ENCODE measurements around the gene SPN.
A peak's percentile ranks its signal among the peaks of the same experiment; 100 is the strongest.
"Not testable (repeated sequence)": the region's sequence is repeated elsewhere in the genome, so short reads cannot be mapped to it uniquely, and the experiment has no call there.

SPN gene

DNA sequence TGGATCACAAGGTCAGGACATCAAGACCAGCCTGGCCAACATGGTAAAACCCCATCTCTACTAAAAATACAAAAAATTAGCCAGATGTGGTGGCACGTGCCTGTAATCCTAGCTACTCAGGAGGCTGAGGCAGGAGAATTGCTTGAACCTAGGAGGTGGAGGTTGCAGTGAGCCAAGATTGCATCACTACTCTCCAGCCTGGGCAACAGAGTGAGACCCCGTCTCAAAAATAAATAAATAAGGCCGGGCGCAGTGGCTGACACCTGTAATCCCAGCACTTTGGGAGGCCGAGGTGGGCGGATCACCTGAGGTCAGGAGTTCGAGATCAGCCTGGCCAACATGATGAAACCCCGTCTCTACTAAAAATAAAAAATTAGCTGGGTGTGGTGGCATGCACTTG, 24.3 kb upstream of the SPN start:
- H3K9me3 Mint-ChIP-seq; H3K4me3 Mint-ChIP-seq; H3K36me3 Mint-ChIP-seq (ENCODE audit: low read depth); H3K27ac Mint-ChIP-seq; DNase-seq; H3K27me3 Mint-ChIP-seq: not testable (repeated sequence)
- peaks cover 19% of the 10 kb centered on the region for H3K4me1 Mint-ChIP-seq (ENCODE audit: low read depth)

DNA sequence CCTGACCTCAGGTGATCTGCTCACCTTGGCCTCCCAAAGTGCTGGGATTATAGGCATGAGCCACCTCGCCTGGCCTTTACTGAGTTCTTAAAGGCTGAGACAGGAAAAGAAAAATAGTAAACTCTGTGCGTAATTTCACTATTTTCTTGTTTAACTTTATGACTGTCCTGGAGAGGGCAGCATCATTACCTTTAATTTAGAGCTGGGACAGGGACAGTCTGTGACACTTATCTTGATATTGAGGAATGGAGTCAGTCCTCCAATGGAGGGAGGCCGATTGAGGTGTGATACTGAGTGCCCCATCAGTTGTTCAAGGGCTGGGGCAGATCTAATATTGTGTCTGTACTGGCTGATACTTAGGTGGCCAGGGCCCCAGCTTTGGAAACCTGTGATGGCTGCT, 21.5 kb upstream of the SPN start:
- Mint-ChIP-seq H3K4me3 (no peak overlapping the region), H3K27ac (peak overlapping the region; percentile 52), H3K27me3 (no peaks in the 10 kb centered on the region), H3K9me3 (no peaks in the 10 kb centered on the region), H3K36me3 (ENCODE audit: low read depth) (no peaks in the 10 kb centered on the region), H3K4me1 (ENCODE audit: low read depth) (peaks cover 33% of the 10 kb centered on the region)
- no peak for DNase-seq

DNA sequence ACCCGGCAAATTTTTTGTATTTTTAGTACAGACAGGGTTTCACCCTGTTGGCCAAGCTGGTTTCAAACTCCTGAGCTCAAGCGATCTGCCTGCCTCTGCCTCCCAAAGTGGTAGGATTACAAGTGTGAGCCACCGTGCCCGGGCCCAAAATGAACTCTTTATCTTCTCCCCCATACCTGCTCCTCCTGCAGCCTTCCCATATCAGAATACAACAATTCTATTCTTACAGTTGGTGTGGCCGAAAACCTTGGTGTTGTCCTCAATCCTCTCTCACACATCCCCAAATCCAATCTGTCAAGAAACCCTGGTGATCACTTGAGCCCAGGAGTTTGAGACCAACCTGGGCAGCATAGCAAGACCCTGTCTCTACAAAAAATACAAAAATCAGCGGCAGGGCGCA, 19.5 kb upstream of the SPN start:
- Mint-ChIP-seq H3K27ac (no peak overlapping the region), H3K27me3 (no peaks in the 10 kb centered on the region), H3K4me1 (ENCODE audit: low read depth) (peaks cover 33% of the 10 kb centered on the region), H3K9me3 (no peaks in the 10 kb centered on the region), H3K4me3 (no peak overlapping the region), H3K36me3 (ENCODE audit: low read depth) (no peaks in the 10 kb centered on the region)
- no peak for DNase-seq

DNA sequence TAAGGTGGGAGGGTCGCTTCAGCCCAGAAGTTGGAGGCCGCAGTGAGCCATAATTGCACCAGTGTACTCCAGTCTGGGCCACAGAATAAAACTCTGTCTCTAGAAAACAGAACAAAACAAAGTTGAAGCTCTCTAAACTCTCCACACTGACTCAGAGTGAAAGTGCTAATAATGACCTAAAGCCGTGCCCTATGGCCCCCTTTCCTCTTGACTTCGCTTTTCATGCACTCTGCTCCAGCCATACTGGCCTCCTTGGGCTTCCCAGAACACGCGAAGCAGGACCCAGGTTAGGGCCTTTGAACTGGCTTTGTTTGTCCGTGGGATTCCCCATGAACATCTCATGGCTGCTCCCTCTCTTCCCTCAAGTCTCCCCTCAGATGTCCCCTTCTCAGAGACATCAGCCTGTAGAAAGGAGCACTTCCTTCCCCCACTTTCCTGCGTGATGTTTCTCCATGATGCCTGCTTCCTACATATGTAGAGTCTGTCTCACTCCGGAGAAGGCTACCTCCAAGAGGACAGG, 18.6 kb upstream of the SPN start:
- H3K4me1 Mint-ChIP-seq (ENCODE audit: low read depth) = peaks cover 33% of the 10 kb centered on the region
- H3K4me3 Mint-ChIP-seq = no peak overlapping the region
- no peak overlapping the region for H3K27ac Mint-ChIP-seq
- H3K9me3 Mint-ChIP-seq = no peaks in the 10 kb centered on the region
- H3K36me3 Mint-ChIP-seq (ENCODE audit: low read depth) = no peaks in the 10 kb centered on the region
- H3K27me3 Mint-ChIP-seq = no peaks in the 10 kb centered on the region
- DNase-seq = no peak

DNA sequence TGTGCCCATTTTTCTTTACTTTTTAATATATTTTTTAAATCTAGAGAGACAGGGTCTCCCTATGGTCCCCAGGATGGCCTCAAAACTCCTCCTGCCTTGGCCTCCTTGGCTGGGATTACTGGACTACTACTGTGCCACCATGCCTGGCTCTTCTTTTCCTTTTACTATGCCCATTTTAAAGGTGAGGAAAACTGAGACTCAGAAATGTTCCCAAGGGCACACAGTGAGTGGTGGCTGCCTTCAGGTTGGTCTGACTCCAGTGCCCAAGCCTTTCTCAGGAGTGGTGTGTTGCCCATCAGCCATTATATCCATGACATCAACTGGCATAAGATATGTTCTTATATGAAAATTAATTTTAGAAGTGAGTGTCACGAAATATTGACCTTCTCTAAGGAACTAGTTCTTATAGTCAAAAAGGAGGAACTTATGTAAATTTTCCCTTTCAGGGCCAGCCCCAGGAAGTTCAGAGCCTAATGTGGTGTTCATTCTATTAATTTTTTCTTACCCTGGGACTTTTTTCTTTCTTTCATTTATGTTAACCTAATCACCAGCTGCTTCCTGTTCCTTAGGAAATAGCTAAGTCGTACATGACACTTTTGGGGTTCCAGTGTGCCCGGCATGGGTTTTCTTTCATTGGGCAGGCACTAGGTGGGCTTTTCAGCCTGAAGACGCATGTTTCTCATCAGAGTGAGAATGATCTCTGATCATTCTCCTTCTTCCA, 17.9 kb upstream of the SPN start:
- H3K36me3 Mint-ChIP-seq (ENCODE audit: low read depth) = no peaks in the 10 kb centered on the region
- H3K27me3 Mint-ChIP-seq = no peaks in the 10 kb centered on the region
- H3K9me3 Mint-ChIP-seq = no peaks in the 10 kb centered on the region
- H3K4me1 Mint-ChIP-seq (ENCODE audit: low read depth) = peaks cover 36% of the 10 kb centered on the region
- no peak overlapping the region for H3K4me3 Mint-ChIP-seq
- no peak for DNase-seq
- H3K27ac Mint-ChIP-seq = peak overlapping the region; percentile 51

DNA sequence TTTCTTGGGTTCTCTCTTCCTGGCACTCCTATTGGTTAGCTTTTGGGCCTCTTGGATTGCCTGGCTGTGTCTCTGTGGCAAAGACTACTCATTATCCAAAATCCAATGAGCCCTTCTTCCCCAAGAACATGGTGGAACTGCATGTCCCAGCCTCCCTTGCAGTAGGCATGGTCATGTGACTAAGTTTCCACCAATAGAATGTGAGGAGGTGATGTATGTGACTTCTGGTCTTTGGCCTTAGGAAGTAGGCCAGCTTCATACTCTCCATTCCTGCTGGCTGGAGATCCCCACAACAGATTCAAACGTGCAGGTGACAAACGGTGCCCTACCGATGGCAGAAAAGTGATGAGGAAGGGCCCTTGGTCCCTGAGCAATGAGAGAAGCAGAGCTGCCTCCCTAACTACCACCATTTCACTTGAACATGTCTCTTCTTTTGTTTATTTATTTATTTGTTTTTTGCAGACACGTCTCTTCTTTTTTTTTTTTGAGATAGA, 17.3 kb upstream of the SPN start:
- H3K27me3 Mint-ChIP-seq = no peaks in the 10 kb centered on the region
- no peak for DNase-seq
- peak overlapping the region; percentile 51 for H3K27ac Mint-ChIP-seq
- peaks cover 30% of the 10 kb centered on the region for H3K4me1 Mint-ChIP-seq (ENCODE audit: low read depth)
- H3K36me3 Mint-ChIP-seq (ENCODE audit: low read depth) = no peaks in the 10 kb centered on the region
- H3K4me3 Mint-ChIP-seq = no peak overlapping the region
- no peaks in the 10 kb centered on the region for H3K9me3 Mint-ChIP-seq

DNA sequence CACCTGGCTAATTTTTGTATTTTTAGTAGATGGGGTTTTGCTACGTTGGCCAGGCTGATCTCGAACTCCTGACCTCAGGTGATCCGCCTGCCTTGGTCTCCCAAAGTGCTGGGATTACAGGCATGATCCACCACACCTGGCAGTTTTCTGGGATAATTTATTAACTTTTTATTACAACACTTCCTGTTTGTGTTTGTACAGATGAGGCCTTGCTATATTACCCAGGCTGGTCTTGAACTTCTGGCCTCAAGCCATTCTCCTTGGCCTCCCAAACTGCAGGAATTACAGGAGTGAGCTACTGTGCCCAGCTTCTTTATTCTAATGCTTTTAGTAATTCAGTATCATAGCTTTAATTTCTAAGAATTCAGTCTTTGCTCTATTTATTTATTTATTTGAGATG, 16.1 kb upstream of the SPN start:
- no peak overlapping the region for H3K4me3 Mint-ChIP-seq
- no peaks in the 10 kb centered on the region for H3K36me3 Mint-ChIP-seq (ENCODE audit: low read depth)
- peaks cover 19% of the 10 kb centered on the region for H3K4me1 Mint-ChIP-seq (ENCODE audit: low read depth)
- H3K9me3 Mint-ChIP-seq = no peaks in the 10 kb centered on the region
- H3K27ac Mint-ChIP-seq = no peak overlapping the region
- no peak for DNase-seq
- H3K27me3 Mint-ChIP-seq = no peaks in the 10 kb centered on the region

DNA sequence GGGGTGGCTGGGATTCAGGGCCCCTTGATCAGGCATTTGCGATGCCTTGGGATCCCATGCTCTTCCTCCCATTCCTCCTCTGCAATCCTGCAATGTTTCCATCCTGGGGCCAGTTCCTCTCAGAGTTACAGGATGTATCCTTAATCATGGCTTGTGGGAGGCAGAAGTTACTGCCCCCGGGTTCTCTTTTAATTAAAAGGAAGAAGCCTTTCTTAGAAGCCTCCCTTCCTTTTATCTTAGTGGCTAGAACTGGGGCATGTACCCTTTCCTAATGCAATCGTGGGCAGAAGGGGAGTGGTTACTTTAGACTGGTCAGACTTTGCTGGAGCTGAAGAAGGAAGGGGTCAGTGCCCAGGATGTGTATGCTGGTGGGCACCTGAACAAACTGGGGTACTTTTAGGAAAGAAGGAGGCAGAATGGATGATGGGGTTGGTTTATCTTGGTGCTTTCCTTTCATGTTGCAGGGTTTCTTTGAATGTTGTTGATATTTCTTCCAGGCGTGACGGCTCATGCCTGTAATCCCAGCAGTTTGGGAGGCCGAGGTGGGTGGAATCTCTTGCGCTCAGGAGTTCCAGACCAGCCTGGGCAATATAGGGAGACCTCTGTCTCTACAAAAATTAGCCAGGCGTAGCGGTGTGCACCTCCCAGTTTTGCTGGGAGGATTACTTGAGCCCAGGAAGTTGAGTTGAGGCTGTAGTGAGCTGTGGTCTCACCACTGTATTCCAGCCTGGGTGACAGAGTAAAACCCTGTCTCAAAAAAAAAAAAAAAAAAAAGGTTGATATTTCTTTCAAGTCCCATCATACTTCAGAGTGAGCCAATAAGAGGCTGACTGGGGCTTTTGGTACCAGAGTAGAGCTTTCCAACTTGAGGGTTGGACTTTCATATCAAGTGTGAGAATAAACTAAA, 13.2 kb upstream of the SPN start:
- H3K9me3 Mint-ChIP-seq = no peaks in the 10 kb centered on the region
- H3K4me1 Mint-ChIP-seq (ENCODE audit: low read depth) = peaks cover 17% of the 10 kb centered on the region
- no peaks in the 10 kb centered on the region for H3K36me3 Mint-ChIP-seq (ENCODE audit: low read depth)
- DNase-seq = no peak
- H3K27ac Mint-ChIP-seq = no peak overlapping the region
- no peaks in the 10 kb centered on the region for H3K27me3 Mint-ChIP-seq
- H3K4me3 Mint-ChIP-seq = no peak overlapping the region

DNA sequence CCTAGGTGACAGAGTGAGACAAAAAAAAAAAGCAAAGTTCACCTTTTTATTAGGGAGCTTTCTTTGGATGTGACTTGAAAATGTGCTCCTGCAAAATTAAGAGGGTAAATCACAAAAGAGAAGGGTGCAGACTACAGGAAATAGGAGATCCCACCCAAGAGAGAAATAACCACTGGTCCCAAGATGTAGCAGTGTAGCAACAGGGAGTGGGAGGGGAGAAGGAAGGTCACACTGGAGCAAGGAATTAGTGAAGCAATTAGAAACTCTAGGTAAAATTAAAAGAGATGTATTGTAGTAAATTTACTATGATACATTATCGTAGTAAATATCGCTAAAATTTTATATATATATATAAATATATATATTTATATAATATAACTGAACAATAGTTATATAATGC, 12.3 kb upstream of the SPN start:
- Mint-ChIP-seq H3K27me3 (no peaks in the 10 kb centered on the region), H3K4me3 (no peak overlapping the region), H3K9me3 (no peaks in the 10 kb centered on the region), H3K27ac (no peak overlapping the region), H3K36me3 (ENCODE audit: low read depth) (no peaks in the 10 kb centered on the region), H3K4me1 (ENCODE audit: low read depth) (peaks cover 8% of the 10 kb centered on the region)
- DNase-seq = no peak

DNA sequence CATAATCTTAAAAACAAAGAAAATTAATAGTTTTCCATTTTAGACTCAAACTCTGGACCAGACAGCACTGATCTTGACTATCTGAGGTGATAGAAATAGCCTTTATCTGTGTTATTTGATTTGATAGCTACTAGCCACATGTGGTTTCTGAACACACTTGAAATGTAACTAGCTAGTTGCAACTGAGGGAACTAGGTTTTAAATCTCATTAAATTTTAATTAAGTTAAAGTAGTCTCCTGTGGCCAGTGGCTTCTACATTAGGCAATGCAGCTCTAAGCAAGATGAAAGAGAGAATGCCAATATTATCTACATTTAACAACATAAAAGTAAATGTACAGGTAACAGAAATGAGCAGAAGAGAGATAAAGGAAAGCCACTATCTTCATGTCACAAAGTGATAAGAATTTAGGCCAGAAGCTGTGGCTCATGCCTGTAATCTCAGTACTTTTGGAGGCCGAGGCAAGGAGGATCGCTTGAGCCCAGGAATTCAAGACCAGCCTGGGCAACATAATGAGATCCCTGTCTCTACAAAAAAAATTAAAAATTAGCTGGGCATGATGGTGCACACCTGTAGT, 11.2 kb upstream of the SPN start:
- H3K27ac Mint-ChIP-seq = no peak overlapping the region
- peaks cover 10% of the 10 kb centered on the region for H3K4me1 Mint-ChIP-seq (ENCODE audit: low read depth)
- no peak overlapping the region for H3K4me3 Mint-ChIP-seq
- H3K36me3 Mint-ChIP-seq (ENCODE audit: low read depth) = no peaks in the 10 kb centered on the region
- no peak for DNase-seq
- H3K27me3 Mint-ChIP-seq = no peaks in the 10 kb centered on the region
- H3K9me3 Mint-ChIP-seq = no peaks in the 10 kb centered on the region

DNA sequence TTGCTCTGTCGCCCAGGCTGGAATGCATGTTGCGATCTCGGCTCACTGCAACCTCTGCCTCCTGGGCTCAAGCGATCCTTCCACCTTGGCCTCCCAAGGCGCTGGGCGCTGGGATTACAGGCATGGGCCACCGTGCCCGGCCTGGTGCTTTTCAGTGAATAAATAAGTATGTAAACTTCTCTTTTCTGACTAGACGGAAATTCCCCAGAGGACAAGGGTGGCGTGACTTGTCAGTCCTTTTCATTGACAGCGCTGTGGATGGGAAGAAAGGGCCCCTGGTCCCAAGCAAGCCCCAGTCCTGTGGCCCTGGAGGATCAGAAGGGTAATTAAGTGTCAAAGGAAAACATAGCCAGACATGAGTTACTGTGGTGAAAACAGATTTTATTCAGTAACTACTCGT, 9.6 kb upstream of the SPN start:
- DNase-seq = no peak
- Mint-ChIP-seq H3K27me3 (no peaks in the 10 kb centered on the region), H3K9me3 (no peaks in the 10 kb centered on the region), H3K36me3 (ENCODE audit: low read depth) (no peaks in the 10 kb centered on the region), H3K4me3 (no peak overlapping the region), H3K27ac (no peak overlapping the region), H3K4me1 (ENCODE audit: low read depth) (peaks cover 10% of the 10 kb centered on the region)

DNA sequence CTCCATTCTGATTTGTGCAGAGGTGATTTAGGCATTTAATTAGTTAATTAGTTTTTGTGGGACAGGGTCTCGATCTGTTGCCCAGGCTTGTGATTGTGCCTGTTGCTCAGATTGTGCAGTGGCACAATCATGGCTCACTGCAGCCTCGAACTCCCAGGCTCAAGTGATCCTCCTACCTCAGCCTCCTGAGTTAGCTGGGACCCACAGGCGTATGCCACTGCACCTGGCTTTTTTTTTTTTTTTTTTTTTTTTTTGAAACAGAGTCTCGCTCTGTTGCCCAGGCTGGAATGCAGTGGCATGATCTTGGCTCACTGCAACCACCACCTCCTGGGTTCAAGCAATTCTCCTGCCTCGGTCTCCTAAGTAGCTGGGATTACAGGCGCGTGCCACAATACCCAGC, 9.2 kb upstream of the SPN start:
- H3K27ac Mint-ChIP-seq; DNase-seq; H3K27me3 Mint-ChIP-seq; H3K36me3 Mint-ChIP-seq (ENCODE audit: low read depth); H3K4me3 Mint-ChIP-seq; H3K9me3 Mint-ChIP-seq: not testable (repeated sequence)
- H3K4me1 Mint-ChIP-seq (ENCODE audit: low read depth) = peaks cover 13% of the 10 kb centered on the region

DNA sequence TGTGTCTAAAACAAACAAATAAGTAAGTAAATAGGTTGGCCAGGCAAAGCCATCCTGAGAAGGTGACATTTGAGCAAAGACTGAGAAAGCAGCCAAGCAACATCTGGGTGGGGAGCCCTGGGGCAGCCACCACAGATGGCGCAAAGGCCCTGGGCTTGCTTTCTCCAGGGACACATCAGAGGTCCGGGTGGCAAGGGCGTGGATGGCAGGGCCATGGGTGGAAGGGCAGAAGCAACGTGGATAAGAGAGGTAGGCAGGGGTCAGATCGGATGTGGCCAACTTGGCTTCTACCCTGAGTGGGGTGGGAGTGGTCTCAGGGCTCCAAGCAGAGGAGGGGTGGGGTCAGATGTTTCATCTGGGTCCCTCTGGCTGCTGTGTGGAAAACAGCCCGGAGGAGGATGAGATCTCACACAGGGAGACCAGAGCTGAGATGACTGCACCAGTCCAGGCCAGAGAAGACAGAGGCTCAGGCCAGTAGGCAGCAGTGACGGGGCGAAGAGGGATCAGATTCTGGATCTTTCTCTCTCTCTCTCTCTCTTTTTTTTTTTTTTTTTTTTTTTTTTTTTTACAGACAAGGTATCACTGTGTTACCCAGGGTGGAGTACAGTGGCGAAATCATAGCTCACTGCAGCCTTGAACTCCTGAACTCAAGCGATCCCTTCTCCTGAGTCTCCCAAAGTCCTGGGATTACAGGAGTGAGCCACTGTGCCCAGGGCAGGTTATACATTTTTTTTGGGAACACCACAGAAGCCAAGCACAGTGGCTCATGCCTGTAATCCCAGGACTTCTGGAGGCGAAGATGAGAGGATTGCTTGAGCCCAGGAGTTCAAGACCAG, 6.1 kb upstream of the SPN start:
- no peak for DNase-seq
- Mint-ChIP-seq H3K27ac (peak overlapping the region; percentile 57), H3K27me3 (no peaks in the 10 kb centered on the region), H3K4me3 (no peak overlapping the region), H3K4me1 (ENCODE audit: low read depth) (peaks cover 30% of the 10 kb centered on the region), H3K9me3 (no peaks in the 10 kb centered on the region), H3K36me3 (ENCODE audit: low read depth) (no peaks in the 10 kb centered on the region)

DNA sequence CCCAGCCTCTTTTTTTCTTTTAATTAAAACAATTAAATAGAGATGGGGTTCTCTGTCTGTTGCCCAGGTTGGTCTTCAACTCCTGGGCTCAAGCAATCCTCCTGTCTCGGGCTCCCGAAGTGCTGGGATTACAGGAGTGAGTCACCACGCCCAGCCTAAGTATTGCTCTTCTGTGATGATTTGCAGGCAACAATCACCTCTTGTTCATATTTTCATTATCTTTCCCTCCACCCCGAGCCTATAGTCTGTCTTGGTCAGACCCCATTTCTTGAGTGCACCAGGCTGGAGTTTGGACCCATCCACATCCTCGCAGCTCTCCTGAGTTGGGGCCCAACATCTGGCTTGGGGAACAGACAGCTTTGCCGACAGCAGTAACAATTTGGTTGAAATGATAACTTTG, 4.3 kb upstream of the SPN start:
- Mint-ChIP-seq H3K9me3 (no peaks in the 10 kb centered on the region), H3K36me3 (ENCODE audit: low read depth) (peaks cover 9% of the 10 kb centered on the region), H3K4me3 (no peak overlapping the region), H3K27me3 (no peaks in the 10 kb centered on the region), H3K4me1 (ENCODE audit: low read depth) (peaks cover 39% of the 10 kb centered on the region), H3K27ac (peak overlapping the region; percentile 38)
- DNase-seq = no peak
